Activated CD8-positive, alpha-beta memory T cell treated with anti-CD3 and anti-CD28 coated beads, Interleukin-2, amount 50 U/mL, for 1 hour (primary cell): ENCODE measurements around the gene DGCR2.

Source experiments
- DNase-seq: peaks from one replicate; pipeline ENCODE4 v3.0.0-alpha.2; 2020; ENCODE audit errors: extremely low read depth

DGCR2 gene

GRCh38 chr22:19127329-19128008 is 5.3 kb upstream of the DGCR2 start:
- DNase-seq, result no peak

GRCh38 chr22:19126309-19127273 is 4.4 kb upstream of the DGCR2 start:
- DNase-seq, result no peak

- DNase-seq, result no peak
Observed at GRCh38 chr22:19125474-19126308, 3.5 kb upstream of the DGCR2 start.

GRCh38 chr22:19125011-19125410 is 2.8 kb upstream of the DGCR2 start:
- no peak for DNase-seq

- DNase-seq, result no peak
Observed at GRCh38 chr22:19124377-19124776, 2.2 kb upstream of the DGCR2 start.

- DNase-seq, result no peak
Observed at GRCh38 chr22:19123936-19124335, 1.7 kb upstream of the DGCR2 start.

- no peak for DNase-seq
Observed at GRCh38 chr22:19122752-19123492, 710 bp upstream of the DGCR2 start.

GRCh38 chr22:19121631-19122142 is 525 bp downstream of the DGCR2 start:
- no peak for DNase-seq

GRCh38 chr22:19120829-19121630 is 1.2 kb downstream of the DGCR2 start:
- no peak for DNase-seq

- DNase-seq, result no peak
Observed at GRCh38 chr22:19119949-19120348, 2.3 kb downstream of the DGCR2 start.

GRCh38 chr22:19118329-19118880 is 3.8 kb downstream of the DGCR2 start:
- DNase-seq, result no peak

- no peak for DNase-seq
Observed at GRCh38 chr22:19117111-19117512, 5.1 kb downstream of the DGCR2 start.

GRCh38 chr22:19115628-19116027 is 6.6 kb downstream of the DGCR2 start:
- no peak for DNase-seq

- DNase-seq, result no peak
Observed at GRCh38 chr22:19114984-19115552, 7.1 kb downstream of the DGCR2 start.

- DNase-seq, result no peak
Observed at GRCh38 chr22:19113429-19113828, 8.8 kb downstream of the DGCR2 start.

- no peak for DNase-seq
Observed at GRCh38 chr22:19111584-19111983, 10.6 kb downstream of the DGCR2 start.

GRCh38 chr22:19111140-19111539 is 11.1 kb downstream of the DGCR2 start:
- no peak for DNase-seq

GRCh38 chr22:19110646-19111045 is 11.6 kb downstream of the DGCR2 start:
- no peak for DNase-seq

- DNase-seq, result no peak
Observed at GRCh38 chr22:19110064-19110458, 12.2 kb downstream of the DGCR2 start.
